Measurements from ENCODE around the gene BICD2. TPM values are rescaled to one million over a fixed set of nuclear protein-coding genes. Genes with fewer than 3 reads are reported as not detected.

The BICD2 gene
- total and polyA plus RNA-seq, 4 donors, result 2.5 to 16.0 (median 11.2) TPM

DNA sequence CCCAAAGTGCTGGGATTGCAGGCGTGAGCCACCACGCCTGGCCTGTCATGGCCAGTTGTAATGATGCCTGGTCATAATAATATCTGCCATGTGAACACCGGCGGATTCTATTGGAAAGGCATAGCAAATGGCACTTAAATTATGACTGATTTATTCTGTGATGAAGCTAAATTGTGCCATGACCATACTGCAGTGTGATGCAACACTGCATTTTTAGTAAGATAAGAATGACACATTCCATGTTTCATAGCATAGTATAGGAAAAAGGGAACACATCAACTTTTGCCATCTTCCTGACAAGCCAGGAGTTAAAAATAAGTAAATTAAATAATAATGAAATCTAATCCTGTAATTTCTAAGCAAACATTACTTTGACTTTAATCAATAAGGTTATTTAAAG, 30.4 kb upstream of the BICD2 start:
- no peak for DNase-seq (ENCODE audit: low spot score)
- no peak for TF ChIP-seq CTCF (IDR thresholded peaks at IDR 0.05; ENCODE audit: low read depth, low read length, missing input control)
- no peak for TF ChIP-seq FOXA2 (IDR thresholded peaks at IDR 0.05)
- no peak for TF ChIP-seq NR2F2 (IDR thresholded peaks at IDR 0.05)
- no peak for TF ChIP-seq ATF3 (IDR thresholded peaks at IDR 0.05)
- no peak for TF ChIP-seq SP1 (IDR thresholded peaks at IDR 0.05)
- no peak for TF ChIP-seq RXRA (IDR thresholded peaks at IDR 0.05)
- TF ChIP-seq FOXA1 (IDR thresholded peaks at IDR 0.05), result no peak
- TF ChIP-seq GABPA (IDR thresholded peaks at IDR 0.05 in 1 of 2, conservative IDR thresholded peaks at IDR 0.05 in 1 of 2), result no peak
- no peak for TF ChIP-seq JUND (IDR thresholded peaks at IDR 0.05)
- TF ChIP-seq HNF4G (IDR thresholded peaks at IDR 0.05), result no peak
- TF ChIP-seq YY1 (IDR thresholded peaks at IDR 0.05), result no peak
- TF ChIP-seq REST (IDR thresholded peaks at IDR 0.05), result no peak
- no peak for TF ChIP-seq TAF1 (conservative IDR thresholded peaks at IDR 0.05)
- Histone ChIP-seq H3K4me1 (ENCODE audit: control insufficient read depth in 4 of 4, insufficient read depth in 4 of 4, low read length in 3 of 4) (peaks cover 0 to 12% (median 10%) of the 10 kb centered on the region in 4 donors), H3K9ac (ENCODE audit: low read depth in 1 of 2, low read length in 2 of 2) (no peak overlapping the region), H3K27ac (ENCODE audit: low read depth in 1 of 2, low read length in 2 of 2) (no peak overlapping the region), H3K9me3 (ENCODE audit: control insufficient read depth in 4 of 4, low read length in 3 of 4) (no peaks in the 10 kb centered on the region), H3K36me3 (ENCODE audit: control insufficient read depth in 4 of 4, insufficient read depth in 3 of 4, low read depth in 1 of 4, low read length in 3 of 4) (no peaks in the 10 kb centered on the region), H3K27me3 (ENCODE audit: control insufficient read depth in 4 of 4, insufficient read depth in 4 of 4, low read length in 3 of 4) (no peaks in the 10 kb centered on the region), H3K4me3 (ENCODE audit: low read depth in 1 of 3, low read length in 3 of 3) (no peak overlapping the region)
- 94% methylated on average over 4 of the region's 4 CpGs for WGBS

DNA sequence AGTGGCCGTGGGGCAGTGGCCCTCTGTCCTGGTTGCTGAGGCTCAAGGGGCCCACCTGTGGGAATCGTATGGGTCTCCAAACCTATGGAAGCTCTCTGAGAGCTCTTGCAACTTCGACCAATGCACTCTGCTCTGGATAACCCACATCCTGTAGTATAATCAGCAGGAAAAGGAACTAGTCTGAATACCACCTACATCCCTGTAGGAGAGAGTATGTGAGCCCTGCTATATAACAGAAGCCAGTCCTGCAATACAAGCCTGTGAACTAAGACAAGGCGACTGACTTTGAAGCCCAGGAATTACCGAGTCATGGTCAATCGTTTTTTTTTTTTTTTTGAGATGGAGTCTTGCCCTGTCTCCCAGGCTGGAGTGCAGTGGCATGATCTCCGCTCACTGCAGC, 29.8 kb upstream of the BICD2 start:
- Histone ChIP-seq H3K4me1 (ENCODE audit: control insufficient read depth in 4 of 4, insufficient read depth in 4 of 4, low read length in 3 of 4) (peaks cover 0 to 12% (median 10%) of the 10 kb centered on the region in 4 donors), H3K9ac (ENCODE audit: low read depth in 1 of 2, low read length in 2 of 2) (no peak overlapping the region), H3K9me3 (ENCODE audit: control insufficient read depth in 4 of 4, low read length in 3 of 4) (no peaks in the 10 kb centered on the region), H3K27me3 (ENCODE audit: control insufficient read depth in 4 of 4, insufficient read depth in 4 of 4, low read length in 3 of 4) (no peaks in the 10 kb centered on the region), H3K27ac (ENCODE audit: low read depth in 1 of 2, low read length in 2 of 2) (no peak overlapping the region), H3K4me3 (ENCODE audit: low read depth in 1 of 3, low read length in 3 of 3) (no peak overlapping the region), H3K36me3 (ENCODE audit: control insufficient read depth in 4 of 4, insufficient read depth in 3 of 4, low read depth in 1 of 4, low read length in 3 of 4) (no peaks in the 10 kb centered on the region)
- TF ChIP-seq CTCF (IDR thresholded peaks at IDR 0.05; ENCODE audit: low read depth, low read length, missing input control) (no peak), FOXA1 (IDR thresholded peaks at IDR 0.05) (no peak), RAD21 (IDR thresholded peaks at IDR 0.05) (no peak), HNF4A (conservative IDR thresholded peaks at IDR 0.05) (no peak)
- 72% methylated on average over 7 of the region's 7 CpGs for WGBS
- no peak for DNase-seq (ENCODE audit: low spot score)
